ENCODE data around the gene IFI27L1. TPM values are rescaled to one million over a fixed set of nuclear protein-coding genes. Genes with fewer than 3 reads are reported as not detected.
"Not testable (repeated sequence)": the region's sequence is repeated elsewhere in the genome, so short reads cannot be mapped to it uniquely, and the experiment has no call there.

Gene IFI27L1
- total and polyA plus RNA-seq, 12 donors, result 7.7 to 47.4 (median 17.1) TPM

- DNase-seq, result no peak
- Histone ChIP-seq H3K9me3 (peaks cover 0 to 2% (median 0%) of the 10 kb centered on the region in 11 donors), H3K4me3 (no peak overlapping the region), H3K36me3 (peaks cover 4 to 65% (median 44%) of the 10 kb centered on the region in 9 donors), H3K27me3 (no peaks in the 10 kb centered on the region), H3K4me1 (peaks cover 5 to 72% (median 31%) of the 10 kb centered on the region in 9 donors), H3K27ac (no peak overlapping the region)
- WGBS, 2 donors, result 73 to 77% methylated on average over 9 of the region's 9 CpGs
- ATAC-seq, result no peak
- no peak for TF ChIP-seq CTCF (IDR thresholded peaks at IDR 0.05)
- intact Hi-C loops (cut with DNase I), result no loop called here
Observed at GRCh38 chr14:94062344-94062940, 18.7 kb upstream of the IFI27L1 start.

- H3K9me3 ChIP-seq, result peaks cover 0 to 35% (median 0%) of the 10 kb centered on the region in 11 donors
- WGBS, 2 donors, result 56% methylated on average over 8 of the region's 8 CpGs
- intact Hi-C loops (cut with DNase I), result no loop called here
- H3K4me3 ChIP-seq, result no peak overlapping the region
- peak in 4 of 8 donors; percentile 25 to 55 (median 37) for ATAC-seq
- H3K4me1 ChIP-seq, result peaks cover 5 to 52% (median 32%) of the 10 kb centered on the region in 9 donors
- H3K27me3 ChIP-seq, result no peaks in the 10 kb centered on the region
- no peak for TF ChIP-seq CTCF (IDR thresholded peaks at IDR 0.05)
- DNase-seq, result no peak
- H3K36me3 ChIP-seq, result peaks cover 0 to 27% (median 9%) of the 10 kb centered on the region in 9 donors
- H3K27ac ChIP-seq, result no peak overlapping the region
Observed at GRCh38 chr14:94066089-94066676, 14.9 kb upstream of the IFI27L1 start.

- ATAC-seq; H3K27me3 ChIP-seq; DNase-seq; intact Hi-C loops (cut with DNase I); H3K27ac ChIP-seq; H3K4me3 ChIP-seq: not testable (repeated sequence)
- peaks cover 0 to 77% (median 14%) of the 10 kb centered on the region in 11 donors for H3K9me3 ChIP-seq
- peaks cover 0 to 31% (median 0%) of the 10 kb centered on the region in 9 donors for H3K36me3 ChIP-seq
- 93 to 97% methylated on average over 3 of the region's 3 CpGs for WGBS, 2 donors
- peaks cover 0 to 31% (median 23%) of the 10 kb centered on the region in 9 donors for H3K4me1 ChIP-seq
Observed at GRCh38 chr14:94072076-94072475, 9.0 kb upstream of the IFI27L1 start.

GRCh38 chr14:94074534-94074933, 6.6 kb upstream of the IFI27L1 start:
- Histone ChIP-seq H3K4me3 (no peak overlapping the region), H3K27me3 (no peaks in the 10 kb centered on the region), H3K27ac (no peak overlapping the region), H3K36me3 (peaks cover 0 to 55% (median 10%) of the 10 kb centered on the region in 9 donors), H3K4me1 (peaks cover 10 to 48% (median 44%) of the 10 kb centered on the region in 9 donors), H3K9me3 (peaks cover 0 to 56% (median 14%) of the 10 kb centered on the region in 11 donors)
- intact Hi-C loops (cut with DNase I), result no loop called here
- no peak for TF ChIP-seq CTCF (IDR thresholded peaks at IDR 0.05)
- ATAC-seq (no peak), DNase-seq (no peak)
- WGBS, 2 donors, result 91 to 93% methylated on average over 3 of the region's 3 CpGs

- Histone ChIP-seq H3K27ac (no peak overlapping the region), H3K9me3 (peaks cover 0 to 51% (median 14%) of the 10 kb centered on the region in 11 donors), H3K27me3 (no peaks in the 10 kb centered on the region), H3K36me3 (peaks cover 0 to 55% (median 10%) of the 10 kb centered on the region in 9 donors), H3K4me1 (peaks cover 10 to 53% (median 48%) of the 10 kb centered on the region in 9 donors), H3K4me3 (no peak overlapping the region)
- no peak for ATAC-seq
- no peak for TF ChIP-seq CTCF (IDR thresholded peaks at IDR 0.05)
- DNase-seq, result no peak
- intact Hi-C loops (cut with DNase I), result loop anchor here in 2 of 10 donors (5.0 kb wide), 2 partner anchors 38 to 57 kb away; no protein-coding TSS in a partner anchor
- 96 to 97% methylated on average over 2 of the region's 2 CpGs for WGBS, 2 donors
Observed at GRCh38 chr14:94075008-94075407, 6.1 kb upstream of the IFI27L1 start.
